NCI-H524 treated with DMSO at 0.1 percent for 48 hours (cell line): Measurements from ENCODE around the gene CSRNP3.

Experiments
- DNase-seq: peaks from one replicate; lab custom pipeline; 2025; lab: John Stamatoyannopoulos, UW

CSRNP3 gene

GRCh38 chr2:165469417-165469816, at the start of gene CSRNP3:
TSS of gene CSRNP3 (plus strand) at chr2:165469698. CDS start at chr2:165595066, 125,368 bp downstream.
- DNase-seq: peak; percentile 86

GRCh38 chr2:165420231-165420630, 49.3 kb upstream of the CSRNP3 start:
- no peak for DNase-seq

- DNase-seq: no peak
Measured at GRCh38 chr2:165423081-165423480, 46.4 kb upstream of the CSRNP3 start.

- DNase-seq: no peak
Measured at GRCh38 chr2:165425556-165425955, 43.9 kb upstream of the CSRNP3 start.

GRCh38 chr2:165427686-165428085, 41.8 kb upstream of the CSRNP3 start:
- DNase-seq: no peak

- no peak for DNase-seq
Measured at GRCh38 chr2:165428926-165429325, 40.6 kb upstream of the CSRNP3 start.

- no peak for DNase-seq
Measured at GRCh38 chr2:165431014-165431413, 38.5 kb upstream of the CSRNP3 start.

GRCh38 chr2:165432234-165432966, 37.1 kb upstream of the CSRNP3 start:
- DNase-seq: no peak

- no peak for DNase-seq
Measured at GRCh38 chr2:165434865-165435496, 34.5 kb upstream of the CSRNP3 start.

GRCh38 chr2:165435611-165436010, 33.9 kb upstream of the CSRNP3 start:
- no peak for DNase-seq

GRCh38 chr2:165436559-165436958, 32.9 kb upstream of the CSRNP3 start:
- no peak for DNase-seq

- no peak for DNase-seq
Measured at GRCh38 chr2:165440367-165440766, 29.1 kb upstream of the CSRNP3 start.

- no peak for DNase-seq
Measured at GRCh38 chr2:165443511-165443910, 26.0 kb upstream of the CSRNP3 start.

GRCh38 chr2:165448406-165448805, 21.1 kb upstream of the CSRNP3 start:
- DNase-seq: no peak

- no peak for DNase-seq
Measured at GRCh38 chr2:165450156-165450555, 19.3 kb upstream of the CSRNP3 start.

GRCh38 chr2:165452327-165452726, 17.2 kb upstream of the CSRNP3 start:
- no peak for DNase-seq

- DNase-seq: no peak
Measured at GRCh38 chr2:165453561-165454094, 15.9 kb upstream of the CSRNP3 start.

GRCh38 chr2:165454905-165455304, 14.6 kb upstream of the CSRNP3 start:
- DNase-seq: no peak

GRCh38 chr2:165456027-165456426, 13.5 kb upstream of the CSRNP3 start:
- DNase-seq: no peak

- peak; percentile 97 for DNase-seq
Measured at GRCh38 chr2:165462443-165462842, 7.1 kb upstream of the CSRNP3 start.

GRCh38 chr2:165466386-165466785, 3.1 kb upstream of the CSRNP3 start:
- DNase-seq: no peak

- no peak for DNase-seq
Measured at GRCh38 chr2:165467921-165468320, 1.6 kb upstream of the CSRNP3 start.

GRCh38 chr2:165470361-165470760, 863 bp downstream of the CSRNP3 start:
- DNase-seq: no peak
